GM12891 (cell line): ENCODE results near the gene DAGLB.
"Not testable (repeated sequence)": the region's sequence is repeated elsewhere in the genome, so short reads cannot be mapped to it uniquely, and the experiment has no call there.

ENCODE experiments used
- PAX5 ChIP-seq: IDR thresholded peaks from 2 replicates; pipeline ENCODE4 v1.6.1; 2011; ENCODE audit warnings: low read length, moderate library complexity, mild to moderate bottlenecking; ENCODE audit not compliant: insufficient read depth, severe bottlenecking
- POLR2A ChIP-seq: IDR thresholded peaks from 2 replicates; pipeline ENCODE4 v1.6.1; 2011; ENCODE audit warnings: low read depth, low read length, control low read depth
- POLR2AphosphoS5 ChIP-seq: IDR thresholded peaks from 2 replicates; pipeline ENCODE4 v1.6.1; 2011; ENCODE audit warnings: low read depth, low read length, control low read depth
- SPI1 ChIP-seq: IDR thresholded peaks from 2 replicates; pipeline ENCODE4 v1.6.1; 2011; ENCODE audit warnings: low read depth, low read length, control low read depth
- TAF1 ChIP-seq: IDR thresholded peaks from 2 replicates; pipeline ENCODE4 v1.6.1; 2011; ENCODE audit warnings: low read depth, low read length, control low read depth

GRCh38 chr7:6400243-6401105, 47.3 kb downstream of the DAGLB start:
- TF ChIP-seq POLR2A, POLR2AphosphoS5, TAF1, PAX5, SPI1: not testable (repeated sequence)
